H1 (cell line): ENCODE data around the gene EPB41L1. TPM values are rescaled to one million over a fixed set of nuclear protein-coding genes. Genes with fewer than 3 reads are reported as not detected.

Experiments
- CTCF ChIA-PET: fragments of 300-600 bp; sonication (Branson Sonifier 250); formaldehyde crosslinking; loops from one replicate; lab custom pipeline; 2021; ENCODE audit not compliant: partially characterized antibody; lab: Charles Lee
- POLR2A ChIA-PET: fragments of 300-600 bp; sonication (Branson Sonifier 250); formaldehyde crosslinking; loops from one replicate; lab custom pipeline; 2021; ENCODE audit warnings: inconsistent platforms; ENCODE audit not compliant: partially characterized antibody; lab: Charles Lee
- DNase-seq, 2 experiments: peaks; one replicate each; pipeline versions ENCODE4 v3.0.0 to v3.0.0-alpha.2; 2010 to 2022; ENCODE audit warnings: low spot score in 2 of 2, low read depth in 1 of 2, mixed read lengths in 1 of 2
- FAIRE-seq: peaks from 2 replicates; lab custom pipeline; 2011; peaks lifted over from hg19 to GRCh38; lab: Jason Lieb, UNC
- H2AFZ ChIP-seq: 2 replicates; pipeline ENCODE4 v1.8.1; 2012; ENCODE audit warnings: low read length, inconsistent platforms
- H2AK5ac ChIP-seq: 2 replicates; pipeline ENCODE4 v1.6.1; 2013; ENCODE audit warnings: low read depth, low read length
- H2BK120ac ChIP-seq: replicated peaks from 2 replicates; pipeline ENCODE3; 2013; ENCODE audit warnings: low read depth, low read length, inconsistent platforms
- H2BK12ac ChIP-seq: 2 replicates; pipeline ENCODE4 v1.6.1; 2013; ENCODE audit warnings: low read depth, low read length
- H2BK15ac ChIP-seq: 2 replicates; pipeline ENCODE4 v1.6.1; 2013; ENCODE audit warnings: low read length
- H2BK20ac ChIP-seq: 2 replicates; pipeline ENCODE4 v1.6.1; 2013; ENCODE audit warnings: low read length
- H2BK5ac ChIP-seq: 2 replicates; pipeline ENCODE4 v1.6.1; 2013; ENCODE audit warnings: low read depth, low read length
- H3K14ac ChIP-seq: 2 replicates; pipeline ENCODE4 v1.6.1; 2013; ENCODE audit warnings: inconsistent platforms; ENCODE audit not compliant: insufficient read length
- H3K18ac ChIP-seq: 2 replicates; pipeline ENCODE4 v1.6.1; 2013; ENCODE audit warnings: low read length; ENCODE audit errors: extremely low read depth
- H3K23ac ChIP-seq: 2 replicates; pipeline ENCODE4 v1.6.1; 2013; ENCODE audit warnings: inconsistent platforms; ENCODE audit not compliant: insufficient read length
- H3K23me2 ChIP-seq: 2 replicates; pipeline ENCODE4 v1.6.1; 2013; ENCODE audit warnings: low read depth, low read length
- H3K27ac ChIP-seq: 2 replicates; pipeline ENCODE4 v1.6.1; 2011; ENCODE audit warnings: low read depth, low read length, inconsistent platforms
- H3K27me3 ChIP-seq, 4 experiments: replicated peaks in 1 of 4; 1 replicate in 1 of 4; 2 replicates in 3 of 4; pipeline versions ENCODE4 v1.6.1 to v1.8.1; 2011 to 2013; ENCODE audit warnings: low read length in 3 of 4, mild to moderate bottlenecking in 3 of 4, inconsistent platforms in 2 of 4, mixed read lengths in 2 of 4, moderate library complexity in 1 of 4; ENCODE audit not compliant: control insufficient read depth in 3 of 4, insufficient read depth in 3 of 4; ENCODE audit errors: extremely low read depth in 1 of 4
- H3K36me3 ChIP-seq, 4 experiments: 2 replicates each; pipeline versions ENCODE4 v1.6.1 to v1.8.1; 2011 to 2013; ENCODE audit warnings: mild to moderate bottlenecking in 4 of 4, low read length in 3 of 4, moderate library complexity in 2 of 4, control low read depth in 1 of 4, inconsistent platforms in 1 of 4; ENCODE audit not compliant: insufficient read depth in 4 of 4, control insufficient read depth in 2 of 4
- H3K4ac ChIP-seq: replicated peaks from 2 replicates; pipeline ENCODE3; 2013; ENCODE audit warnings: low read length, low read depth, mixed read lengths, inconsistent platforms; ENCODE audit not compliant: insufficient read length
- H3K4me1 ChIP-seq, 4 experiments: replicated peaks in 1 of 4; 1 replicate in 1 of 4; 2 replicates in 3 of 4; pipeline versions ENCODE4 v1.6.1 to v1.8.1; 2011 to 2013; ENCODE audit warnings: low read length in 3 of 4, inconsistent platforms in 2 of 4, mixed read lengths in 1 of 4; ENCODE audit not compliant: insufficient read depth in 4 of 4, control insufficient read depth in 3 of 4
- H3K4me2 ChIP-seq, 2 experiments: 2 replicates each; pipeline versions ENCODE4 v1.6.1 to v1.8.1; 2011 to 2013; ENCODE audit warnings: low read depth in 2 of 2, low read length in 2 of 2, control low read depth in 1 of 2, inconsistent platforms in 1 of 2, mild to moderate bottlenecking in 1 of 2; ENCODE audit not compliant: insufficient read depth in 1 of 2
- H3K4me3 ChIP-seq, 4 experiments: fragments of 200-600, 300-600 bp in 1 of 4; sonication (generic), shearing (Covaris generic), sonication (Bioruptor Twin) in 1 of 4; 2 replicates each; pipeline versions ENCODE4 v1.5.1 to v1.8.1; 2011 to 2016; ENCODE audit warnings: low read length in 4 of 4, low read depth in 3 of 4, control low read depth in 2 of 4, inconsistent platforms in 2 of 4, mild to moderate bottlenecking in 2 of 4, mixed read lengths in 1 of 4, moderate library complexity in 1 of 4; ENCODE audit not compliant: insufficient read depth in 2 of 4; ENCODE audit errors: extremely low read depth in 1 of 4
- H3K56ac ChIP-seq: replicated peaks from 2 replicates; pipeline ENCODE3; 2013; ENCODE audit warnings: low read depth, mild to moderate bottlenecking, mixed read lengths, low read length, inconsistent platforms; ENCODE audit not compliant: insufficient read length
- H3K79me1 ChIP-seq: 2 replicates; pipeline ENCODE4 v1.6.1; 2013; ENCODE audit warnings: low read depth, low read length, control low read depth
- H3K79me2 ChIP-seq, 2 experiments: 2 replicates each; pipeline versions ENCODE4 v1.6.1 to v1.8.1; 2012 to 2013; ENCODE audit warnings: low read length in 2 of 2, mild to moderate bottlenecking in 2 of 2, inconsistent platforms in 1 of 2; ENCODE audit not compliant: insufficient read depth in 2 of 2, control insufficient read depth in 1 of 2
- H3K9ac ChIP-seq, 4 experiments: replicated peaks in 1 of 4; 1 replicate in 1 of 4; 2 replicates in 3 of 4; pipeline versions ENCODE4 v1.6.1 to v1.8.1; 2011 to 2013; ENCODE audit warnings: low read depth in 3 of 4, low read length in 3 of 4, control low read depth in 2 of 4, mild to moderate bottlenecking in 2 of 4, moderate library complexity in 2 of 4, inconsistent platforms in 1 of 4; ENCODE audit errors: extremely low read depth in 1 of 4
- H3K9me3 ChIP-seq, 2 experiments: 2 replicates each; pipeline versions ENCODE4 v1.6.1 to v1.8.1; 2012 to 2013; ENCODE audit warnings: mild to moderate bottlenecking in 2 of 2, moderate library complexity in 2 of 2, control low read depth in 1 of 2, inconsistent platforms in 1 of 2, low read depth in 1 of 2, low read length in 1 of 2, mixed read lengths in 1 of 2; ENCODE audit not compliant: insufficient read depth in 2 of 2
- H4K20me1 ChIP-seq, 2 experiments: replicated peaks in 1 of 2; 2 replicates each; pipeline versions ENCODE3 to v1.8.1; 2011 to 2013; ENCODE audit warnings: inconsistent platforms in 2 of 2, low read length in 2 of 2, mild to moderate bottlenecking in 1 of 2; ENCODE audit not compliant: insufficient read depth in 2 of 2, control insufficient read depth in 1 of 2
- H4K5ac ChIP-seq: 2 replicates; pipeline ENCODE4 v1.6.1; 2013; ENCODE audit warnings: low read length, low read depth, mixed read lengths, inconsistent platforms; ENCODE audit not compliant: insufficient read length
- H4K8ac ChIP-seq: 2 replicates; pipeline ENCODE4 v1.8.0; 2013; ENCODE audit warnings: mild to moderate bottlenecking, moderate library complexity, low read length, inconsistent platforms; ENCODE audit not compliant: insufficient read depth; ENCODE audit errors: extremely low read depth
- H4K91ac ChIP-seq: replicated peaks from 2 replicates; pipeline ENCODE3; 2013; ENCODE audit warnings: low read length, mixed read lengths, inconsistent platforms; ENCODE audit not compliant: insufficient read length
- CHD1 ChIP-seq: IDR thresholded peaks from 2 replicates; pipeline ENCODE4 v1.6.1; 2012; ENCODE audit warnings: low read depth, low read length, improper control_type of control experiment
- CTBP2 ChIP-seq: IDR thresholded peaks from 2 replicates; pipeline ENCODE4 v1.7.0; 2011; ENCODE audit warnings: borderline replicate concordance, mild to moderate bottlenecking, moderate library complexity, mixed read lengths, low read length; ENCODE audit not compliant: insufficient read depth, insufficient read length
- NANOG ChIP-seq: IDR thresholded peaks from 2 replicates; pipeline ENCODE4 v1.6.1; 2011; ENCODE audit warnings: low read length, low read depth, mild to moderate bottlenecking, inconsistent platforms; ENCODE audit not compliant: insufficient read depth, poor library complexity, severe bottlenecking
- PHF8 ChIP-seq: fragments of 200-600 bp; sonication (generic); conservative IDR thresholded peaks from 2 replicates; pipeline ENCODE4 v1.7.1; 2012; ENCODE audit warnings: low read depth, mild to moderate bottlenecking, inconsistent platforms, low read length, moderate library complexity
- POLR2AphosphoS5 ChIP-seq: IDR thresholded peaks from 2 replicates; pipeline ENCODE4 v1.6.1; 2011; ENCODE audit warnings: low read depth, low read length
- SAP30 ChIP-seq: fragments of 300-600 bp; sonication (generic); IDR thresholded peaks from 2 replicates; pipeline ENCODE4 v1.7.1; 2012; ENCODE audit warnings: low read length, moderate library complexity, mild to moderate bottlenecking, inconsistent platforms; ENCODE audit not compliant: insufficient read depth, insufficient replicate concordance
- SIX5 ChIP-seq: IDR thresholded peaks from 2 replicates; pipeline ENCODE4 v1.6.1; 2011; ENCODE audit warnings: mild to moderate bottlenecking, low read depth, low read length
- WGBS, 2 experiments: shearing (Covaris generic) in 1 of 2; methylation state at CpG; one replicate each; pipeline versions ENCODE4 v1.1.6 to v1.1.7; 2013 to 2015; ENCODE audit warnings: low lambda C conversion rate in 2 of 2, mixed read lengths in 2 of 2, inconsistent platforms in 1 of 2, low coverage in 1 of 2, missing lambda C conversion rate in 1 of 2; ENCODE audit not compliant: insufficient replicate concordance in 2 of 2, insufficient coverage in 1 of 2, insufficient read length in 1 of 2; ENCODE audit errors: extremely low coverage in 1 of 2, missing lambda C conversion rate in 1 of 2; 5-methylcytosine and 5-hydroxymethylcytosine counted together
- polyA plus RNA-seq, 7 experiments: library from polyadenylated mRNA; depleted of rRNA in 3 of 7; stranded (reverse) in 5 of 7; unstranded in 2 of 7; fragments of >200 nt in 5 of 7; fragments of 200-250 nt in 2 of 7; gene quantifications; 1 replicate in 5 of 7; 2 replicates in 1 of 7; 4 replicates in 1 of 7; pipeline versions ENCODE4 v1.2.1 to v1.2.3, GENCODE V29; 2011 to 2013; ENCODE audit warnings: missing spikeins in 2 of 7, mixed read lengths in 2 of 7
- total RNA-seq: library from RNA; stranded (reverse); fragmentation: NEBNext Ultra II Directional; extraction: Animal tissue kit (Norgen Biotek cat#: 25700); gene quantifications from 2 replicates; pipeline ENCODE4 v1.2.1, GENCODE V29; 2021

Gene EPB41L1
- total and polyA plus RNA-seq, 2 of the 8 experiments (the other 6 are each of a cell fraction or from before 2014, with no cell fraction given), result 14.8 to 36.0 TPM

GRCh38 chr20:36200451-36200850 is 45.9 kb downstream of the EPB41L1 start:
- H2BK5ac ChIP-seq, result no peak overlapping the region
- H3K4me1 ChIP-seq, result no peaks in the 10 kb centered on the region
- no peaks in the 10 kb centered on the region; a peak in 1 of 8 replicates for H3K36me3 ChIP-seq
- H3K4me3 ChIP-seq, result no peak overlapping the region
- H3K18ac ChIP-seq, result no peak overlapping the region
- DNase-seq, result no peak
- no peak overlapping the region for H4K91ac ChIP-seq
- H3K56ac ChIP-seq, result no peak overlapping the region
- no peak overlapping the region for H3K27ac ChIP-seq
- H3K79me1 ChIP-seq, result no peaks in the 10 kb centered on the region
- H2AK5ac ChIP-seq, result no peak overlapping the region
- H3K23ac ChIP-seq, result no peak overlapping the region
- H4K8ac ChIP-seq, result no peak overlapping the region
- FAIRE-seq, result no peak
- no peak overlapping the region for H3K9ac ChIP-seq
- no peaks in the 10 kb centered on the region for H3K9me3 ChIP-seq
- POLR2A ChIA-PET, result no interaction called here
- H2BK20ac ChIP-seq, result no peak overlapping the region
- TF ChIP-seq SAP30 (no peak), CHD1 (no peak), PHF8 (no peak), POLR2AphosphoS5 (no peak), NANOG (no peak), SIX5 (no peak), CTBP2 (no peak)
- WGBS, 2 experiments, result 80% methylated on average over 1 of the region's 1 CpG; no CpG with 5 or more reads in 1 of the 2 experiments
- H3K14ac ChIP-seq, result no peak overlapping the region
- no peak overlapping the region for H2BK15ac ChIP-seq
- H2AFZ ChIP-seq, result no peak overlapping the region
- no peak overlapping the region for H2BK12ac ChIP-seq
- no peaks in the 10 kb centered on the region for H3K23me2 ChIP-seq
- H4K20me1 ChIP-seq, result no peaks in the 10 kb centered on the region
- no peak overlapping the region for H3K4ac ChIP-seq
- H3K27me3 ChIP-seq, result no peaks in the 10 kb centered on the region
- no peak overlapping the region for H2BK120ac ChIP-seq
- CTCF ChIA-PET, result interaction anchor here (1.0 to 14.8 kb wide), 20 partner anchors 10 to 282 kb away, joined by 3 to 151 read pairs (median 6); no protein-coding TSS in a partner anchor
- H3K4me2 ChIP-seq, result no peak overlapping the region
- H4K5ac ChIP-seq, result no peak overlapping the region
- no peaks in the 10 kb centered on the region for H3K79me2 ChIP-seq
